ENCODE results near the gene NDST3.

Gene NDST3

GRCh38 chr4:118082182-118082581, 47.9 kb downstream of the NDST3 start:
- DNase-seq: no peak

GRCh38 chr4:118085700-118086099, 51.4 kb downstream of the NDST3 start:
- DNase-seq: no peak

GRCh38 chr4:118086344-118086743, 52.1 kb downstream of the NDST3 start:
- DNase-seq: no peak

GRCh38 chr4:118087366-118087765, 53.1 kb downstream of the NDST3 start:
- DNase-seq: no peak

- no peak for DNase-seq
Observed at GRCh38 chr4:118099106-118099505, 64.8 kb downstream of the NDST3 start.

GRCh38 chr4:118102195-118102594, 67.9 kb downstream of the NDST3 start:
- no peak for DNase-seq

- DNase-seq: no peak
Observed at GRCh38 chr4:118112117-118113046, 78.1 kb downstream of the NDST3 start.

- no peak for DNase-seq
Observed at GRCh38 chr4:118113220-118113619, 78.9 kb downstream of the NDST3 start.

GRCh38 chr4:118114720-118115119, 80.4 kb downstream of the NDST3 start:
- no peak for DNase-seq

GRCh38 chr4:118120120-118120760, 86.0 kb downstream of the NDST3 start:
- no peak for DNase-seq

- no peak for DNase-seq
Observed at GRCh38 chr4:118124997-118125396, 90.7 kb downstream of the NDST3 start.

- DNase-seq: no peak
Observed at GRCh38 chr4:118139241-118139640, 105.0 kb downstream of the NDST3 start.

- DNase-seq: no peak
Observed at GRCh38 chr4:118141240-118141639, 107.0 kb downstream of the NDST3 start.

- DNase-seq: no peak
Observed at GRCh38 chr4:118154649-118155048, 120.4 kb downstream of the NDST3 start.

- DNase-seq: no peak
Observed at GRCh38 chr4:118155516-118155915, 121.2 kb downstream of the NDST3 start.

- DNase-seq: no peak
Observed at GRCh38 chr4:118158763-118159375, 124.6 kb downstream of the NDST3 start.

- no peak for DNase-seq
Observed at GRCh38 chr4:118167306-118167705, 133.0 kb downstream of the NDST3 start.

- no peak for DNase-seq
Observed at GRCh38 chr4:118171381-118171780, 137.1 kb downstream of the NDST3 start.

- DNase-seq: no peak
Observed at GRCh38 chr4:118173126-118173525, 138.8 kb downstream of the NDST3 start.

- no peak for DNase-seq
Observed at GRCh38 chr4:118173956-118174725, 139.9 kb downstream of the NDST3 start.

- DNase-seq: no peak
Observed at GRCh38 chr4:118175506-118175905, 141.2 kb downstream of the NDST3 start.

GRCh38 chr4:118177126-118177525, 142.8 kb downstream of the NDST3 start:
- no peak for DNase-seq

- DNase-seq: no peak
Observed at GRCh38 chr4:118180776-118181175, 146.5 kb downstream of the NDST3 start.
